ENCODE results near the gene KCNA5. TPM values are rescaled to one million over a fixed set of nuclear protein-coding genes. Genes with fewer than 3 reads are reported as not detected.

The KCNA5 gene
- total RNA-seq, 1 experiment from 2014 or later = not detected

GRCh38 chr12:5059358-5059757, 15.7 kb downstream of the KCNA5 start:
- H3K4me3 ChIP-seq = no peak overlapping the region

DNA sequence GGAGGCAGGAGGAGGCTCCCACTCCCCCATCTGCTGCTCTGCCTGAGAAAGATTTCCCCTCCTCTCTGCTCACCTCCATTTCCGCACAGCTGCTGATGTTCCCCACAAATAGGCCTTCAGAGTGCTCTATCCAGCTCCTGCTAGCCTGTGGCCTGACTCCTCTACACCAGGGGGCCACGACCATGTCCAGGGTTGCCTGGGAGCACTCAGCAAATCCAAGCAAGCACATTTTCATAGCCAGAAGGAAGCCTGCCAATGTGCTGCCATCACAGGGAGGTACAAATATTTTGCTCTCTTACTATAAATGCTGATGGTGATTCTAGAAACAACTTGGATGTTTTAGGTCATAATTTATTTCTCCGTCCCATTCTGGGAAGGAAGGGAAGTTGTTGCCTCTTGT, 17.3 kb downstream of the KCNA5 start:
- no peak overlapping the region for H3K4me3 ChIP-seq
- H3K27me3 ChIP-seq (replicated peaks) = peaks cover 26% of the 10 kb centered on the region
- no peaks in the 10 kb centered on the region for H3K9me3 ChIP-seq (replicated peaks)
- H3K36me3 ChIP-seq = no peaks in the 10 kb centered on the region
- no peaks in the 10 kb centered on the region for H3K4me1 ChIP-seq (replicated peaks)
- no peak for DNase-seq (ENCODE audit: low read depth in 1 of 2, low spot score in 2 of 2)
- H3K27ac ChIP-seq = no peak overlapping the region

More at GRCh38 chr12:5059358-5059757, 15.7 kb downstream of the KCNA5 start:
- H3K4me1 ChIP-seq (replicated peaks) = no peaks in the 10 kb centered on the region
- H3K27ac ChIP-seq = no peak overlapping the region
- H3K27me3 ChIP-seq (replicated peaks) = peaks cover 24% of the 10 kb centered on the region
- no peak for DNase-seq (ENCODE audit: low read depth in 1 of 2, low spot score in 2 of 2)
- no peaks in the 10 kb centered on the region for H3K36me3 ChIP-seq
- no peaks in the 10 kb centered on the region for H3K9me3 ChIP-seq (replicated peaks)

DNA sequence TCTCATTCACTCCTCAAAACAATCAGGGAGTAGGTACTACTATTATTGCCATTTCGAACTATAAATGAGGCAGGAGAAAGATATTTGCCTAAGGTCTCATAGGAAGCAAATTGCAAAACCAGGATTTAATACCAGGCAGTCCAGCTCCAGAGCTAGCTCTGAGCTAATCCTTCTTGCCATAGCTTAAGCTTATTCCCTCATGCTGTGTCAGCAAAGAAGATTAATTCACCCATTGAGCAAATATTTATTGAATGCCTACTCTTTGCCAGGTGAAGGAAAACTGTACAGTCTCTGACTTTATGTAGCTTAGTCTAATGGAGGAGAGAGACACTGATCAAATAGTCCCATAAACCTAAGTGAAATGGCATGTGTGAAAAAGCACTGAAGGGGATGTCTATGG, 19.5 kb downstream of the KCNA5 start:
- peaks cover 31% of the 10 kb centered on the region for H3K27me3 ChIP-seq (replicated peaks)
- no peaks in the 10 kb centered on the region for H3K36me3 ChIP-seq
- H3K9me3 ChIP-seq (replicated peaks) = no peaks in the 10 kb centered on the region
- no peaks in the 10 kb centered on the region for H3K4me1 ChIP-seq (replicated peaks)
- no peak overlapping the region for H3K4me3 ChIP-seq
- DNase-seq (ENCODE audit: low read depth in 1 of 2, low spot score in 2 of 2) = no peak
- H3K27ac ChIP-seq = no peak overlapping the region

DNA sequence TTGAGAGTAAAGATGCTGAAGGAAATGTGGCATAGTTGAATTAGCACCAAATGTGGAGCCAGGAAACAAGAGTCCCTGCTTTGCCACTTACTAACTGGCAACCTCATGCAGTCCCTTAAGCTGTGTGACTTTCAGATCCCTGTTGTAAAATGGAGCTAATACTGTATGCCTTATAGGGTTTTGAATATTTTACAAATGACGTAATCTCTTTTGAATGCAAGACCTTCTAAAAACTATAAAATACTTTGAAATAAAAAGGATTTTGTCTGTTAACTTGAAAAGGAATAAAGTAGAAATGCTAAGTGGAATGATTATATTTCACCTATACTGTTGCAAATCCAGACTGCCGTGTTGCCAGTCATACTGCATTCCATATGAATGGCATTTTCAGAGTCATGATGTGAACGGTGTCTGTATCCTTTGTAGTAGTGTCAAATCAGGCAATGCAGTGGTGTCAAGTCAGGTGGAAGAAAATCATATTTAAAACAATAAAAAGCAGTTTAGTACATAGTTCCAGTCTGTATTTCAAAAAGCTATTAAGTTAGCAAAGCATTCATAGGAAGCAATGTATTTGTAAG, 21.3 kb downstream of the KCNA5 start:
- H3K27me3 ChIP-seq (replicated peaks) = peaks cover 34% of the 10 kb centered on the region

GRCh38 chr12:5066251-5066650, 22.6 kb downstream of the KCNA5 start:
- DNase-seq (ENCODE audit: low read depth in 1 of 2, low spot score in 2 of 2) = no peak
- no peaks in the 10 kb centered on the region for H3K4me1 ChIP-seq (replicated peaks)
- H3K9me3 ChIP-seq (replicated peaks) = no peaks in the 10 kb centered on the region
- no peak overlapping the region for H3K4me3 ChIP-seq
- no peaks in the 10 kb centered on the region for H3K36me3 ChIP-seq
- H3K27ac ChIP-seq = no peak overlapping the region
- peaks cover 33% of the 10 kb centered on the region for H3K27me3 ChIP-seq (replicated peaks)

More for the DNA sequence above, 21.3 kb downstream of the KCNA5 start:
- no peaks in the 10 kb centered on the region for H3K9me3 ChIP-seq (replicated peaks)
- DNase-seq (ENCODE audit: low read depth in 1 of 2, low spot score in 2 of 2) = no peak
- H3K36me3 ChIP-seq = no peaks in the 10 kb centered on the region
- no peak overlapping the region for H3K4me3 ChIP-seq
- H3K27ac ChIP-seq = no peak overlapping the region
- H3K4me1 ChIP-seq (replicated peaks) = no peaks in the 10 kb centered on the region

DNA sequence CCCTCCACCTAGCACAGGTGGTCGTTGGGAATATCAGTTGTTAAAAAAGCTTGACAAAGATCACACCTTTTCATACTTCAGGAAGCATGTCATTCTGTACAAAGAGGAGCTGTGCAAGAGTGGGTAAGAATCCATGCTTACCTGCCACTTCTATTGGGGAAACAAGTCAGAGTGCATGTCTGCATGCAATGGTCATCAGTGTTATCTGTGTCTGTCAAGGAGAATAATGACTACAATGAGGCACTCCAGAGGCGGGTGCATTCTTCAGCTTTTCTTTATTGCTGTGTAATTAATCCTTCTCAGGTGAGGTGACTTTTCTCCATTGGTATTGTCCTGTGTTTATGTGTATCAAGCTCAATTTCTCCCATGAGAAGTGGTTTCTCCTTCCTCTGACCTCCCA, 24.4 kb downstream of the KCNA5 start:
- no peaks in the 10 kb centered on the region for H3K4me1 ChIP-seq (replicated peaks)
- H3K4me3 ChIP-seq = no peak overlapping the region
- no peak overlapping the region for H3K27ac ChIP-seq
- no peaks in the 10 kb centered on the region for H3K9me3 ChIP-seq (replicated peaks)
- DNase-seq (ENCODE audit: low read depth in 1 of 2, low spot score in 2 of 2) = no peak
- H3K27me3 ChIP-seq (replicated peaks) = peaks cover 23% of the 10 kb centered on the region
- no peaks in the 10 kb centered on the region for H3K36me3 ChIP-seq

DNA sequence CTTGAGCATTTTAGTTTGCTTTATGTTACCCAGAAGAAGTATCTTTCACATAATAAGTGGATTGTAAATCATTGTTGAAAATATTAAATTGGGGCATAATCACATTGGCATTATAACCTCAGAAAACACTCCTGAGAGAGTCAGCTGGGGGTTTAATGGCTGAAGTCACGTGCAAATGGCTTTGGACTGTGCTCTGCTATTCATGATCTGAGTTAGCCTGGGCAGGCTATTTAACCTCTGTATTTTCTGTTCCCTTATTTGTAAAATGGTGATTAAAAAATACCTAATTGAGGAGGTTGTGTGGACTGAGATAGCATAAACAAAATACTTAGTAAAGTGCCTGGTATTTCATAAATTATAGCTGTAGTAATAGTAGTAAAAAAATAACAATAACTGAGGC, 24.9 kb downstream of the KCNA5 start:
- H3K4me1 ChIP-seq (replicated peaks) = no peaks in the 10 kb centered on the region
- H3K27ac ChIP-seq = no peak overlapping the region
- H3K9me3 ChIP-seq (replicated peaks) = no peaks in the 10 kb centered on the region
- peaks cover 18% of the 10 kb centered on the region for H3K27me3 ChIP-seq (replicated peaks)
- no peak overlapping the region for H3K4me3 ChIP-seq
- no peaks in the 10 kb centered on the region for H3K36me3 ChIP-seq
- no peak for DNase-seq (ENCODE audit: low read depth in 1 of 2, low spot score in 2 of 2)

- H3K27me3 ChIP-seq (replicated peaks) = 0 out of 2 replicates have a peak, but pooled peaks cover 9% of the 10 kb centered on the region
- H3K36me3 ChIP-seq = no peaks in the 10 kb centered on the region
Observed at GRCh38 chr12:5070090-5070489, 26.4 kb downstream of the KCNA5 start.

DNA sequence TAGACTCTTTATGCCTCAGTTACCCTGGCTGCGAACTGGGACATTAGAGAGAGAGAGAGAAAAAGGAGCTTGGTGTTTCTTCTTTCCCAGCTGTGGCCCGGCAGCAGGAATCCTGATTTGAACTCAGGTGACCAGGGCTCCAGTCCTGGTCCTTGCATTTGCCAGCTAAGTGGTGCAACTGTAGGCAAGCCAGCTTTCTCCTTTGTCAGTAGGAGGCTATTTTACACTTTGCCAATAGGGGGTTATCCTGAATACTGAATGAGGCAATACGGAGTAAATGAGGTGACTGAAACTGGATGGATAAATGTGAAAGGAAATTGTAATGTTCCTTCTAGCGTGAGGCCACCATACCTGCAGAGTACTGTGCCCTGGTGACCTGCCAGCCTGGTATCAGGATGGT, 27.8 kb downstream of the KCNA5 start:
- Histone ChIP-seq H3K4me1 (replicated peaks) (no peaks in the 10 kb centered on the region), H3K4me3 (no peak overlapping the region), H3K9me3 (replicated peaks) (no peaks in the 10 kb centered on the region), H3K36me3 (no peaks in the 10 kb centered on the region), H3K27ac (no peak overlapping the region), H3K27me3 (replicated peaks) (0 out of 2 replicates have a peak, but pooled peaks cover 5% of the 10 kb centered on the region)
- DNase-seq (ENCODE audit: low read depth in 1 of 2, low spot score in 2 of 2) = no peak

More at GRCh38 chr12:5070090-5070489, 26.4 kb downstream of the KCNA5 start:
- Histone ChIP-seq H3K4me1 (replicated peaks) (no peaks in the 10 kb centered on the region), H3K4me3 (no peak overlapping the region), H3K9me3 (replicated peaks) (no peaks in the 10 kb centered on the region), H3K27ac (no peak overlapping the region)
- no peak for DNase-seq (ENCODE audit: low read depth in 1 of 2, low spot score in 2 of 2)

- DNase-seq (ENCODE audit: low read depth in 1 of 2, low spot score in 2 of 2) = no peak
- Histone ChIP-seq H3K4me1 (replicated peaks) (no peaks in the 10 kb centered on the region), H3K36me3 (no peaks in the 10 kb centered on the region), H3K27me3 (replicated peaks) (0 out of 2 replicates have a peak, but pooled peaks cover 4% of the 10 kb centered on the region), H3K9me3 (replicated peaks) (no peaks in the 10 kb centered on the region), H3K4me3 (no peak overlapping the region), H3K27ac (no peak overlapping the region)
Observed at GRCh38 chr12:5072311-5072710, 28.6 kb downstream of the KCNA5 start.

- Histone ChIP-seq H3K27ac (no peak overlapping the region), H3K9me3 (replicated peaks) (no peaks in the 10 kb centered on the region), H3K4me1 (replicated peaks) (no peaks in the 10 kb centered on the region), H3K36me3 (no peaks in the 10 kb centered on the region), H3K4me3 (no peak overlapping the region), H3K27me3 (replicated peaks) (0 out of 2 replicates have a peak, but pooled peaks cover 4% of the 10 kb centered on the region)
- DNase-seq (ENCODE audit: low read depth in 1 of 2, low spot score in 2 of 2) = no peak
Observed at GRCh38 chr12:5073054-5073453, 29.4 kb downstream of the KCNA5 start.

DNA sequence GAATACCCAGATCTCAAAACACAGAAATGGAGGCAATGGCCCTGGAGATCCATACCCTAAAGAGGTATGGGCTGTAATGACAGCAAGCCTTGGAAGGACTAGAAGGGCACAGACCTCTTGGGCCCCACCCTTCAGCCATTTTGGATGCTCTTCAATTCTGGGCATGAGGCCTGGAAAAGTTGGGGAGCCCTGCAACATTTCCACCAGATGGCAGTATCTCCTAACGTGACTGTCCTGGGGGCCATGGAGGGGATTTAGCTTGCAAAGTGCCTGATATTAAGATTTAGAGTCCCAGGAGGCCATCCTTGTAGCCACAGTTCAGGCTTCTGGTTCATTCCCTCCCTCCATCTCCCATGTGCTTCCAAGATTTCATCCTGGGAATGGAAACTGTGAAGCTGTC, 30.2 kb downstream of the KCNA5 start:
- no peak overlapping the region for H3K27ac ChIP-seq
- H3K36me3 ChIP-seq = no peaks in the 10 kb centered on the region
- no peaks in the 10 kb centered on the region for H3K4me1 ChIP-seq (replicated peaks)
- H3K4me3 ChIP-seq = no peak overlapping the region
- H3K27me3 ChIP-seq (replicated peaks) = 0 out of 2 replicates have a peak, but pooled peaks cover 4% of the 10 kb centered on the region
- DNase-seq (ENCODE audit: low read depth in 1 of 2, low spot score in 2 of 2) = no peak
- no peaks in the 10 kb centered on the region for H3K9me3 ChIP-seq (replicated peaks)

- no peak overlapping the region for H3K4me3 ChIP-seq
- no peak overlapping the region for H3K27ac ChIP-seq
- no peak for DNase-seq (ENCODE audit: low read depth in 1 of 2, low spot score in 2 of 2)
- H3K27me3 ChIP-seq (replicated peaks) = no peaks in the 10 kb centered on the region
- no peaks in the 10 kb centered on the region for H3K9me3 ChIP-seq (replicated peaks)
- H3K4me1 ChIP-seq (replicated peaks) = no peaks in the 10 kb centered on the region
- no peaks in the 10 kb centered on the region for H3K36me3 ChIP-seq
Observed at GRCh38 chr12:5076761-5077160, 33.1 kb downstream of the KCNA5 start.

DNA sequence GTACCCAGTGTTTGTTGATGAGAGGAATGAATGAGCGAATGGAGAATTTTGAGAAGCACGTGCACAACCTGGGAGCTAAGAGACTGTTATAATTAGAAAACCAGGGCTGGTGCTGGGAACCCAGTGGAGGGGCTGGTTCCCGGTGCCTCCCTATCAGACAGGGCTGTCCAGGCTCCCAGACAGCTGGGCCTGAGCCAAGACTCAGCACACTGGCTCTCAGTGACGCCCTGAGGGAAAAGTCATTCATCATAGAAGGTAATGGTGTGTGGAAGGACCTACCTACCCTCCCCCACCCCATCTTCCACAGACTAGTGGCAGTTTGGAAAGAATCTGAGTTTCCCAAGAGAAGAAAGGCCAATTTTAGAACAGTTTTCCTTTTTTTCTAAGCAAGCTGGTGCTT, 34.7 kb downstream of the KCNA5 start:
- DNase-seq (ENCODE audit: low read depth in 1 of 2, low spot score in 2 of 2) = no peak
- H3K27ac ChIP-seq = no peak overlapping the region
- H3K4me1 ChIP-seq (replicated peaks) = no peaks in the 10 kb centered on the region
- no peaks in the 10 kb centered on the region for H3K9me3 ChIP-seq (replicated peaks)
- H3K4me3 ChIP-seq = no peak overlapping the region
- no peaks in the 10 kb centered on the region for H3K27me3 ChIP-seq (replicated peaks)
- no peaks in the 10 kb centered on the region for H3K36me3 ChIP-seq

- no peaks in the 10 kb centered on the region for H3K9me3 ChIP-seq (replicated peaks)
Observed at GRCh38 chr12:5081016-5081415, 37.3 kb downstream of the KCNA5 start.

More at GRCh38 chr12:5081016-5081415, 37.3 kb downstream of the KCNA5 start:
- no peak overlapping the region for H3K27ac ChIP-seq
- no peak overlapping the region for H3K4me3 ChIP-seq
- peaks cover 17% of the 10 kb centered on the region for H3K4me1 ChIP-seq (replicated peaks)
- DNase-seq (ENCODE audit: low read depth in 1 of 2, low spot score in 2 of 2) = no peak
- no peaks in the 10 kb centered on the region for H3K27me3 ChIP-seq (replicated peaks)
- H3K36me3 ChIP-seq = no peaks in the 10 kb centered on the region
